WTC11 (cell line): ENCODE results near the gene LDLRAD4. TPM values are rescaled to one million over a fixed set of nuclear protein-coding genes. Genes with fewer than 3 reads are reported as not detected.
A peak's percentile ranks its signal among the peaks of the same experiment; 100 is the strongest.

Source experiments
- ATAC-seq: fragments of 200-7000 bp; cut with Tn5 transposase; 2 replicates; pipeline ENCODE4 v1.10.0; 2021; ENCODE audit warnings: mild to moderate bottlenecking, moderate library complexity
- CTCF ChIA-PET: fragments of 300-600 bp; sonication (Branson Sonifier 250); formaldehyde crosslinking; loops from one replicate; lab custom pipeline; 2021; ENCODE audit warnings: antibody characterized with exemption; lab: Charles Lee
- POLR2A ChIA-PET: fragments of 350-600 bp; sonication (Branson Sonifier 250); formaldehyde crosslinking; loops from one replicate; lab custom pipeline; 2021; ENCODE audit warnings: antibody characterized with exemption; lab: Charles Lee
- DNase-seq: peaks from one replicate; pipeline ENCODE4 v3.0.0; 2021; ENCODE audit warnings: low spot score
- H3K27ac Mint-ChIP-seq: 2 replicates; pipeline ENCODE4 v1.8.0; 2021; ENCODE audit warnings: mixed read lengths
- H3K27me3 Mint-ChIP-seq: 2 replicates; pipeline ENCODE4 v1.8.0; 2021; ENCODE audit warnings: low read depth, mild to moderate bottlenecking, moderate library complexity, mixed read lengths
- H3K36me3 Mint-ChIP-seq: 2 replicates; pipeline ENCODE4 v1.8.0; 2021; ENCODE audit warnings: mixed read lengths
- H3K4me1 Mint-ChIP-seq: 2 replicates; pipeline ENCODE4 v1.8.0; 2022; ENCODE audit warnings: mixed read lengths
- H3K4me3 Mint-ChIP-seq: 2 replicates; pipeline ENCODE4 v1.8.0; 2021; ENCODE audit warnings: mild to moderate bottlenecking, moderate library complexity, mixed read lengths
- H3K9me3 Mint-ChIP-seq: 2 replicates; pipeline ENCODE4 v1.8.0; 2021; ENCODE audit warnings: mixed read lengths
- AFF4 ChIP-seq: sonication (generic); formaldehyde crosslinking; IDR thresholded peaks from 2 replicates; pipeline ENCODE4 v1.8.1; 2023; ENCODE audit warnings: mild to moderate bottlenecking, missing genetic modification reagents, borderline replicate concordance
- ARID4B ChIP-seq: sonication (generic); formaldehyde crosslinking; IDR thresholded peaks from 2 replicates; pipeline ENCODE4 v1.8.0; 2023; ENCODE audit warnings: missing genetic modification reagents, mild to moderate bottlenecking, borderline replicate concordance
- CDX4 ChIP-seq: fragments of 250-450 bp; sonication (Bioruptor Pico); IDR thresholded peaks from 2 replicates; pipeline ENCODE4 v1.9.0; 2021; ENCODE audit warnings: moderate library complexity, mild to moderate bottlenecking, inconsistent platforms, borderline replicate concordance
- FOXP1 ChIP-seq: sonication (generic); formaldehyde crosslinking; IDR thresholded peaks from 2 replicates; pipeline ENCODE4 v1.8.0; 2022; ENCODE audit warnings: missing genetic modification reagents, mild to moderate bottlenecking, moderate library complexity, borderline replicate concordance
- GABPB1 ChIP-seq: sonication (generic); formaldehyde crosslinking; IDR thresholded peaks from 2 replicates; pipeline ENCODE4 v1.8.1; 2023; ENCODE audit warnings: mild to moderate bottlenecking, missing genetic modification reagents
- IRF2 ChIP-seq: sonication (generic); formaldehyde crosslinking; IDR thresholded peaks from 2 replicates; pipeline ENCODE4 v1.8.0; 2022; ENCODE audit warnings: low read depth, missing genetic modification reagents, borderline replicate concordance
- KAT7 ChIP-seq: sonication (generic); formaldehyde crosslinking; IDR thresholded peaks from 2 replicates; pipeline ENCODE4 v1.8.1; 2023; ENCODE audit warnings: missing genetic modification reagents, mild to moderate bottlenecking, borderline replicate concordance
- MLX ChIP-seq: sonication (generic); formaldehyde crosslinking; IDR thresholded peaks from 2 replicates; pipeline ENCODE4 v1.8.1; 2023; ENCODE audit warnings: mild to moderate bottlenecking, missing genetic modification reagents, moderate library complexity
- OVOL2 ChIP-seq: fragments of 250-450 bp; sonication (Bioruptor Pico); IDR thresholded peaks from 2 replicates; pipeline ENCODE4 v1.9.0; 2021; ENCODE audit warnings: mild to moderate bottlenecking, borderline replicate concordance
- TCF7 ChIP-seq: sonication (generic); formaldehyde crosslinking; IDR thresholded peaks from 2 replicates; pipeline ENCODE4 v1.8.0; 2022; ENCODE audit warnings: mild to moderate bottlenecking, low read depth, missing genetic modification reagents, moderate library complexity
- TP53 ChIP-seq: sonication (generic); formaldehyde crosslinking; IDR thresholded peaks from 2 replicates; pipeline ENCODE4 v1.8.1; 2023; ENCODE audit warnings: mild to moderate bottlenecking, missing genetic modification reagents
- ZNF423 ChIP-seq: fragments of 250-450 bp; sonication (Bioruptor Pico); IDR thresholded peaks from 2 replicates; pipeline ENCODE4 v2.1.2; 2022; ENCODE audit warnings: mild to moderate bottlenecking, moderate library complexity
- ZSCAN18 ChIP-seq: fragments of 250-450 bp; sonication (Bioruptor Pico); IDR thresholded peaks from 2 replicates; pipeline ENCODE4 v2.1.2; 2022; ENCODE audit warnings: mild to moderate bottlenecking, moderate library complexity
- total RNA-seq: library from RNA; stranded (reverse); gene quantifications from 3 replicates; pipeline ENCODE4 v1.2.3, GENCODE V29; 2021

LDLRAD4 gene
- total RNA-seq, 1 experiment from 2014 or later, result 6.2 TPM

GRCh38 chr18:13429884-13430510 lies 211.4 kb downstream of the LDLRAD4 start:
- no peak overlapping the region for H3K27ac Mint-ChIP-seq
- no peaks in the 10 kb centered on the region for H3K9me3 Mint-ChIP-seq
- ATAC-seq, result no peak
- TF ChIP-seq ARID4B (CRISPR knock-in tag), result no peak
- no peak for TF ChIP-seq TCF7 (CRISPR knock-in tag)
- TF ChIP-seq CDX4 (CRISPR knock-in tag), result no peak
- no peak for TF ChIP-seq MLX (CRISPR knock-in tag)
- TF ChIP-seq ZSCAN18 (CRISPR knock-in tag), result no peak
- no peak for TF ChIP-seq OVOL2 (CRISPR knock-in tag)
- TF ChIP-seq FOXP1 (CRISPR knock-in tag), result no peak
- TF ChIP-seq TP53, result no peak
- TF ChIP-seq AFF4 (CRISPR knock-in tag), result no peak
- TF ChIP-seq IRF2 (CRISPR knock-in tag), result no peak
- TF ChIP-seq GABPB1 (CRISPR knock-in tag), result no peak
- POLR2A ChIA-PET, result no interaction called here
- CTCF ChIA-PET, result no interaction called here
- no peaks in the 10 kb centered on the region for H3K27me3 Mint-ChIP-seq
- peaks cover 31% of the 10 kb centered on the region for H3K4me1 Mint-ChIP-seq
- no peaks in the 10 kb centered on the region for H3K36me3 Mint-ChIP-seq
- no peak for DNase-seq
- H3K4me3 Mint-ChIP-seq, result no peak overlapping the region

GRCh38 chr18:13430663-13431062 lies 212.1 kb downstream of the LDLRAD4 start:
- Mint-ChIP-seq H3K27me3 (no peaks in the 10 kb centered on the region), H3K4me3 (no peak overlapping the region), H3K36me3 (no peaks in the 10 kb centered on the region), H3K9me3 (no peaks in the 10 kb centered on the region), H3K27ac (no peak overlapping the region), H3K4me1 (peaks cover 30% of the 10 kb centered on the region)
- ChIA-PET CTCF (no interaction called here), POLR2A (no interaction called here)
- DNase-seq (no peak), ATAC-seq (no peak)
- TF ChIP-seq KAT7 (CRISPR knock-in tag) (no peak), ZNF423 (CRISPR knock-in tag) (peak; percentile 91)
